Nephron (organoid): ENCODE results near the gene TOGARAM2.
A peak's percentile ranks its signal among the peaks of the same experiment; 100 is the strongest.

Experiments used
- H3K27ac Mint-ChIP-seq, 3 experiments: 2 replicates each; pipeline ENCODE4 v1.8.0; 2020; ENCODE audit warnings: mixed read lengths in 3 of 3, mild to moderate bottlenecking in 2 of 3, moderate library complexity in 1 of 3
- H3K27me3 Mint-ChIP-seq: 2 replicates; pipeline ENCODE4 v1.8.0; 2021; ENCODE audit warnings: low read depth, mild to moderate bottlenecking, moderate library complexity, mixed read lengths
- H3K36me3 Mint-ChIP-seq: 2 replicates; pipeline ENCODE4 v1.8.0; 2020; ENCODE audit warnings: low read depth, mixed read lengths
- H3K4me1 Mint-ChIP-seq: 2 replicates; pipeline ENCODE4 v1.8.0; 2020; ENCODE audit warnings: mixed read lengths
- H3K4me3 Mint-ChIP-seq, 3 experiments: 2 replicates each; pipeline ENCODE4 v1.8.0; 2020; ENCODE audit warnings: mild to moderate bottlenecking in 3 of 3, mixed read lengths in 3 of 3, moderate library complexity in 2 of 3
- H3K9me3 Mint-ChIP-seq: 2 replicates; pipeline ENCODE4 v1.8.0; 2020; ENCODE audit warnings: mixed read lengths
- TF ChIP-seq, protein P1 (sequence below), 3 experiments: fragments of 200-600 bp; sonication (generic); IDR thresholded peaks; one replicate each; pipeline ENCODE4 v1.5.0; 2021; ENCODE audit warnings: antibody characterized with exemption in 3 of 3; ENCODE audit not compliant: unreplicated experiment in 3 of 3

The TOGARAM2 gene

GRCh38 chr2:29052807-29053206 lies 71.7 kb downstream of the TOGARAM2 start:
- H3K9me3 Mint-ChIP-seq: no peaks in the 10 kb centered on the region
- TF ChIP-seq, protein P1, sequence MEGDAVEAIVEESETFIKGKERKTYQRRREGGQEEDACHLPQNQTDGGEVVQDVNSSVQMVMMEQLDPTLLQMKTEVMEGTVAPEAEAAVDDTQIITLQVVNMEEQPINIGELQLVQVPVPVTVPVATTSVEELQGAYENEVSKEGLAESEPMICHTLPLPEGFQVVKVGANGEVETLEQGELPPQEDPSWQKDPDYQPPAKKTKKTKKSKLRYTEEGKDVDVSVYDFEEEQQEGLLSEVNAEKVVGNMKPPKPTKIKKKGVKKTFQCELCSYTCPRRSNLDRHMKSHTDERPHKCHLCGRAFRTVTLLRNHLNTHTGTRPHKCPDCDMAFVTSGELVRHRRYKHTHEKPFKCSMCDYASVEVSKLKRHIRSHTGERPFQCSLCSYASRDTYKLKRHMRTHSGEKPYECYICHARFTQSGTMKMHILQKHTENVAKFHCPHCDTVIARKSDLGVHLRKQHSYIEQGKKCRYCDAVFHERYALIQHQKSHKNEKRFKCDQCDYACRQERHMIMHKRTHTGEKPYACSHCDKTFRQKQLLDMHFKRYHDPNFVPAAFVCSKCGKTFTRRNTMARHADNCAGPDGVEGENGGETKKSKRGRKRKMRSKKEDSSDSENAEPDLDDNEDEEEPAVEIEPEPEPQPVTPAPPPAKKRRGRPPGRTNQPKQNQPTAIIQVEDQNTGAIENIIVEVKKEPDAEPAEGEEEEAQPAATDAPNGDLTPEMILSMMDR (IDR thresholded peaks at IDR 0.05; ENCODE audit: unreplicated experiment in 3 of 3): no peak
- peaks cover 35% of the 10 kb centered on the region for H3K4me1 Mint-ChIP-seq
- no peak overlapping the region for H3K4me3 Mint-ChIP-seq
- H3K36me3 Mint-ChIP-seq: no peaks in the 10 kb centered on the region
- peak overlapping the region in 2 of 3 experiments; percentile 20 to 68 for H3K27ac Mint-ChIP-seq
- H3K27me3 Mint-ChIP-seq: peaks cover 15% of the 10 kb centered on the region

DNA sequence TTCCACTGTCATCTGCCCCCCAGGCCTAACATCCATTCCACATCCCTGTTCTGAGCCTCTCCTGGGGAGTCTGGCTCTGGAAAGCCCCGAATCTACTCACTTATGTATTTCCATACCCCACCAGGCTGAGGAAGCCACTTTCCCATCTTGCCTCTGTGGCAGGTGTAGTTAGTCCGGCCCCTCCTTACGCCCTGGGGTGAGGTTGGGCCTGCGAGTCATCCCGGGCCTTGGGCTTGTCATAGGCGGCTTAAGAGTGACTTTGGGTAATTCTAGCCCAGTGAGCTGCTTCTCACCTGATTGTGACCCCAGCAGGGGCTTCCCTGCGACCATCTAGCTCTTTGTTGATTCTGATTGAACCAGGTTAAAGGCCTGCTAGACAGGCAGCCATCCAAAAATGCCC lies 72.1 kb downstream of the TOGARAM2 start:
- H3K9me3 Mint-ChIP-seq: no peaks in the 10 kb centered on the region
- no peak overlapping the region for H3K4me3 Mint-ChIP-seq
- peak overlapping the region in 2 of 3 experiments; percentile 68 to 72 for H3K27ac Mint-ChIP-seq
- H3K36me3 Mint-ChIP-seq: no peaks in the 10 kb centered on the region
- H3K27me3 Mint-ChIP-seq: peaks cover 15% of the 10 kb centered on the region
- peaks cover 38% of the 10 kb centered on the region for H3K4me1 Mint-ChIP-seq
- TF ChIP-seq, protein P1 (IDR thresholded peaks at IDR 0.05; ENCODE audit: unreplicated experiment in 3 of 3): no peak

- peaks cover 15% of the 10 kb centered on the region for H3K27me3 Mint-ChIP-seq
- TF ChIP-seq, protein P1 (IDR thresholded peaks at IDR 0.05; ENCODE audit: unreplicated experiment in 3 of 3): no peak
- no peak overlapping the region for H3K4me3 Mint-ChIP-seq
- H3K36me3 Mint-ChIP-seq: no peaks in the 10 kb centered on the region
- H3K4me1 Mint-ChIP-seq: peaks cover 42% of the 10 kb centered on the region
- H3K9me3 Mint-ChIP-seq: no peaks in the 10 kb centered on the region
- peak overlapping the region; percentile 32 to 72 (median 68) for H3K27ac Mint-ChIP-seq
Measured at GRCh38 chr2:29053670-29054400, 72.7 kb downstream of the TOGARAM2 start.

DNA sequence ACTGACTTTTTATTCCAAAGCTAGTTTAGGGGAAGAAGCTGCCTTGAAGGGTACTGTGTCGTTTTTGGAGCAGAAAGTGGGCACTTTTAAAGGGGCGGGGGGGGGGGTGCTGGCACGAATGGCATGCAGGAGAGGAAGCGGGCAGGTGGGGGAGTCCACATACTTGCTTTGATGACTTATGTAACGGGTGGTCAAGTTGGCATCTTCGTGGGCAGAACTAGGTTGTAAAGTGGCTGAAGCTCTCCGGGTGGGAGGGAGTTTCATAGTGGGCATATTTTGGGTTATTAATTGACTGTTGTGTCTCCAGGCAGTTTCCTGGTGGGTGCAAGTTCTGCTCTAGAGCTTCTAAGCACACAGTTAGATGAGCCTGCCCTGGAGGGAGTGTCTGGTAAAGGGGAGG lies 73.3 kb downstream of the TOGARAM2 start:
- H3K27me3 Mint-ChIP-seq: peaks cover 13% of the 10 kb centered on the region
- no peaks in the 10 kb centered on the region for H3K36me3 Mint-ChIP-seq
- TF ChIP-seq, protein P1 (IDR thresholded peaks at IDR 0.05; ENCODE audit: unreplicated experiment in 3 of 3): no peak
- H3K4me1 Mint-ChIP-seq: peaks cover 47% of the 10 kb centered on the region
- no peaks in the 10 kb centered on the region for H3K9me3 Mint-ChIP-seq
- H3K27ac Mint-ChIP-seq: peak overlapping the region; percentile 32 to 72 (median 68)
- H3K4me3 Mint-ChIP-seq: no peak overlapping the region

DNA sequence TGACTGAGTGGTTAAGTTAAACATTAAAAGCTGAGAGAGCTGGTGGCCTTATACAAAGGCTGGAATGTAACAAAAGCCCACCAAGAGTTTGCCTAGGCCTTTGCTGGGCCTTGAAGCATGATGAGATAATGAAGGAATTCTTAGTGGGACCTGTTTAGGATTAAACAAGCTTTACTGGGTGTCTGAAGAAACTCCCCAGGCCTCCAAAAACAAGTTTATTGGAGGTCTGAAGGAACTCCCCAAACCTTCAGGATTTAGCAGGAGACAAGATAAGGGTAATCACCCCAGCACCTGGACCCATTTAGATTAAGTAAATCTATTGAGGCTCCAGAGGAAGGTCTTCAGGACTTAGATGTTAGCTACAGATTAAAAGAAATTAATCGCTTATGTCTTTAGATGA lies 74.5 kb downstream of the TOGARAM2 start:
- Mint-ChIP-seq H3K9me3 (no peaks in the 10 kb centered on the region), H3K36me3 (no peaks in the 10 kb centered on the region), H3K27me3 (peaks cover 7% of the 10 kb centered on the region), H3K4me3 (no peak overlapping the region), H3K27ac (peak overlapping the region; percentile 68 to 80 (median 78)), H3K4me1 (peaks cover 58% of the 10 kb centered on the region)
- TF ChIP-seq, protein P1 (IDR thresholded peaks at IDR 0.05; ENCODE audit: unreplicated experiment in 3 of 3): no peak

GRCh38 chr2:29056452-29056851 lies 75.4 kb downstream of the TOGARAM2 start:
- Mint-ChIP-seq H3K27me3 (peaks cover 7% of the 10 kb centered on the region), H3K4me3 (no peak overlapping the region), H3K27ac (peak overlapping the region in 2 of 3 experiments; percentile 44 to 56), H3K4me1 (peaks cover 62% of the 10 kb centered on the region), H3K36me3 (no peaks in the 10 kb centered on the region), H3K9me3 (no peaks in the 10 kb centered on the region)
- TF ChIP-seq, protein P1 (IDR thresholded peaks at IDR 0.05; ENCODE audit: unreplicated experiment in 3 of 3): no peak
